GM21515 (cell line): ENCODE measurements around the gene MAPK7.

ENCODE experiments used
- ATAC-seq: cut with Tn5 transposase; IDR thresholded peaks from one replicate; pipeline ENCODE4 v1.9.1; 2021; ENCODE audit not compliant: unreplicated experiment

MAPK7 gene

DNA sequence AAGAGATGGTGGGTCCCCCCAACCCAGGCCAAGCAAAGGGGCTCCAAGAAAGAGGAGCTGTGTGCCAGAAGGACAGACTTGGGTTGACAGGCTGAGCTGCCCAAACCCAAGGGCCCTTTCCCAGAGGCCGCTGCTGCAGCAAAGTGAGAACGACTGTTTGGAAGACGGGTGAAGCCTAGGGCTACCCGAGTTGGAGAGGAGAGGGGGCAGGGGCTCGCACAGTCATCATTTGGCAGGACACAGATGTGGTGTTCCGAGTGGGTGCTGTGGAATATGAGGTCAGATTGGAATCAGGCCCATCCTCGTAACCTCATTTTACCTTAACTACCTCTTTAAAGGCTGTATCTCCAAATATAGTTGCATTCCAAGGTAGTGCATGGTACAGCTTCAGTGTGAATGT, 14.0 kb downstream of the MAPK7 start:
- ATAC-seq: no peak

DNA sequence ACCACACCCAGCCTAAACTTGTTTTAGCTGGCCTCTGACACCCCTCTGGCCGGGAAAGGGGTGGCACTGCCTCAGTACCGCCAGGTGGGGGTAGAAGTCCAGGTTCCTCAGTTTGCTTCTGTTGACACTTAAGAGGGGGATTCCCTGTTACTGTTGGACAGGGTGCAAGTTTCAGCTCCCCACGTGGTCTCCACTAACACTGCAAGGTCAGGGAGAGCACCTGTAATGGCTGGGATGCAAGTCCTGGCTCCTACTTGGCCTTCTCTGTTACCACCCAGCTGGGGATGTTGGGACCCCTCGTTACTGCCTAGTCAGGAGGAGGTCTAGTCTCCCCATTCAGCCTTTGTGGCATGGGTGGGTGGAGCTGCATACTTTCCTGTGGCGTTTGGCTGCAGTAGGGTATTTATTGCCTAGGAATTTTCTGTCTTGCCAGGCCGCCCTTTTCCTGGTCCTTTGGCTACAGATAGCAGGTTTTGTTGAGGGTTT, 19.3 kb downstream of the MAPK7 start:
- no peak for ATAC-seq

- ATAC-seq: no peak
Observed at GRCh38 chr17:19398301-19399181, 20.2 kb downstream of the MAPK7 start.

- no peak for ATAC-seq
Observed at GRCh38 chr17:19399750-19400450, 21.6 kb downstream of the MAPK7 start.

- ATAC-seq: no peak
Observed at GRCh38 chr17:19401321-19402010, 23.2 kb downstream of the MAPK7 start.

DNA sequence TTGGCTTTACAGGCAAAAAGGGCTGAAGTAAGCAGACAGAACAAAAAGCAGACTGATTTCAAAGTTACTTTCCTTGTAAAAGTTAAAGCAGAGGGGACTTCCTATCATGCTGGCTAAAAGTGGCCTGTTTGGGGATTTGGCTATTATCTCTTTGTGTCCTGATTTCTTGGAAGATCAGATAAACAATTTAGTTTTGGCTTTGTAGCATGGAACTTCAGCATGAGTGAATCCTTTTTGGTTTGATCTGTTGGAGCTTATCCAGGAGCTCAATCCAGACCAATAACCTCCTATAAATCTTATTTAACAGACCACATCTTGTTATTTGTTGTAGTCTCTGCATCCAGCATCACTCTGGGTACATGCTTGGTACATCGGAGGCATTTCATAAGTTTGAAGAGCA, 23.9 kb downstream of the MAPK7 start:
- no peak for ATAC-seq

DNA sequence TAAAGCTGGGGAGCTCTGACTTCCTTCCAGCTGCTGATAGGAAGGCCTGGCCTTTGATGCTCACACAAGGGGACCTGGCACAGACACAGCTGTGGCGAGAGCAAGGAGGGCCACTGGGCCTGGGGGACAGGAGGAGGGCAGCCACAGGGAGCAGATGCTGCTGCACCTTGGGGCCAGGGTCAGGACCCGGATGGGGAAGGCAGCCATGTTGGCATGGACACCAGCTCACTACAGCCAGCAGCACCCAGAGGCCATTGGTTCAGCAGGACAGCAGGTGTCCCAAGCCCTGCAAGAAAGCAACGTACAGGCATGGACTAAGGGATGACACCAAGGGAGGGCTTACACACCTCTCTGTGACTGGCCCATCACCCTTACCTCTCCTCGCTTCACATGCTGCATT, 24.7 kb downstream of the MAPK7 start:
- ATAC-seq: no peak

DNA sequence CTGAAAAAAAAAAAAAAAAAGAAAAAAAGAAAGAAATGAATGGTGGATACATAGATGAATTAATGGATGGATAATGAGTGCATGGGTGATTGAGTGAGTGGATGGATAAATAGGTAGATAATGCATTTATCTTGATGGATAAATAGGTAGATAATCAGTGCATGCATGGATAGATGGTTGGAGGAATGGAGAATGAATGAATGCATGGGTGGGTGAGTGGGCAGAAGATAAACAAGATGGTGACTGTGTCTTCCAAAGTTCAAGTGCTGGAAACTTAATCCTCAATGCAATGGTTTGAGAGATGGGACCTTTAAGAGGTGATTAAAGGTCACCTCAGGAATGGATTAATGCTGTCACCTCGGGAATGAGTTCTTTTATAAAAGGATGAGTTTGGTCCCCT, 26.0 kb downstream of the MAPK7 start:
- ATAC-seq: no peak

GRCh38 chr17:19405114-19405513, 26.8 kb downstream of the MAPK7 start:
- no peak for ATAC-seq

DNA sequence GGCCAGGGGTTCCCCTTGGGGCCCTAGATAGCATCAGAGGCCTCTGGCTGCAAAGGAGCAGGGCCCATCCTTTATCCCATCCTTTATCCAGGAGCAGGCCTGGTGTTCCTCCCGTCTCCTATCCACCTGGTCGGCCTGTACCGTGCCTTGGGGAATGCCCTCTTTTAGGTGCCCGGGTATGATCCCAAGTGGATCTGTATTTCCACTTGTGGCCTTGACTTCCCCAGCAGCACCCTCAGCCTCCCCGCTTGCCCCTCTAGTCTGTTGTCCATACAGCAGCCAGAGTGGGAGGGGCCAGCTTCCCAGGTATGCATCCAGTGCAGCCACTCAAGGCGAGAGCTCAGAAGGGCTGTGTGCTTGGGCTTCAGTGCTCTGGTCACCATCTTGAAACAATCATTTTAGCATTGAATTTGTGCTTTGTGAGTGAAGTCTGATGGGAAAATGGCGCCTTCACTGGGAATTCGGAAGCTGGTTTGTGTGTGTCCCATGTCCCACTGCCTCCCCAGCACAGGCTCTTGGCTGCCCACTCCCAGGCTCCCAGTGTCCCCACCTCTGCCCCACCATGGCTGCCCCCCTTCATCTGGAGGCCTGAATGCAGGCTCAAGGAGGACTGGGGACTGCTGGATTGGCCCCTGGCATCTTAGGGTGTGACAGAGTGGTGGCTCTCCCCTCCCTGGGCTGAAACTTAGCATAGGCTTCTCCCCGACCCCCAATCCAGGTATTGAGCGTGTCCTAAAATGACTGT, 29.5 kb downstream of the MAPK7 start:
- no peak for ATAC-seq

DNA sequence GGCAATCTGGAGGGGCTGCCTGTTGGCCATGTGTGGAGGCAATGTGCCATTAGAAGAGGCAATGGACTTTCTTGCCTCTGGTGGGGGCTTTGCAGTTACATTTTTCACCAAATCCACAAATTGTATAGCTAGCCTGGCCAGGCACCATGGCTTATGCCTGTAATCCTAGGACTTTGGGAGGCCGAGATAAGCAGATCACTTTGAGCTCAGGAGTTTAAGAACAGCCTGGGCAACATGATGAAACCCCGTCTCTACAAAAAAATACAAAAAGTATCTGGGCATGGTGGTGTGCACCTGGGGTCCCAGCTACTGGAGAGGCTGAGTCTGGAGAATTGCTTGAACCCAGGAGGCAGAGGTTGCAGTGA, 30.0 kb downstream of the MAPK7 start:
- no peak for ATAC-seq

- no peak for ATAC-seq
Observed at GRCh38 chr17:19409066-19409465, 30.8 kb downstream of the MAPK7 start.

DNA sequence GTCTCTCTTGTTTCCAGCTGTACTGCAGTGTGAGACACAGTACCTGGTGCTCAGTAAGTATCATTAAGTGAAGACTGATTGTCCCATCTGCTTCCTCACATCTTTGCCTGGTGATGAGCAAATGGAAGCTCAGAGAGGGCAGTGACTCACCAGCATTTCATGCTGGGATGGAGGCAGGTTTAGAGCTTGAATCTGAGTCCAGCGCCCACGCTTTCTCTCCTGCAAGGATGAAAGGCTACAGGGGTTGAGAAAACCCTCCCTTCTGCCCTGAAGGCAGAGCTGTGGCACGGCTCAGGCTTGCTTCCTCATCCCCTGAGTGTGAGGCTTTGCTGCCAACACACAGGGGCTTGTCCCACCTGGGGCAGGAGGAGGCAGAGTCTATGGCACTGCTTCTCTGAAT, 31.2 kb downstream of the MAPK7 start:
- ATAC-seq: no peak

DNA sequence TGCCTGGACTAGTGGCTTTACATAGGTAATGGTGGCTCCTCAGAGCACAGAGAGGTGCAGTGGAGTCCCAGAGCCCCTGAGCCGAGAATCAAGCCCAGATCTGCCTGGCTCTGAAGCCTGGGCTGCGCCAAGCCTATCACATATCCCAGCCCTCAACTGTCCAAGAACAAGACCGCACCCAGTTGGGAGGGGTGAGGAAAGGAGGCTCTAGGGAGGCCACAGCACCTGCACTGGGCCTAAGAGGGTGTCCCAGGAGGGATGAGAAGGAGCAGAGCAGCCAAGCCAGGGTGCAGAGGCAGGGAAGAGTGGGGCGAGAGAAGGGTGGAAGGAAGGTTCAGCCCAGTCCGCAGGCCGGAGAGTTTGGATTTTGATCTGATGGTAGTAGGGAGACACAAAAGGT, 31.8 kb downstream of the MAPK7 start:
- no peak for ATAC-seq

- no peak for ATAC-seq
Observed at GRCh38 chr17:19410875-19411620, 32.8 kb downstream of the MAPK7 start, which contains the start of gene RNF112. RNF112 (plus strand) TSS chr17:19411232; CDS start chr17:19411409, 177 bp downstream.

GRCh38 chr17:19411631-19412030, 33.3 kb downstream of the MAPK7 start:
- ATAC-seq: no peak

- no peak for ATAC-seq
Observed at GRCh38 chr17:19412510-19412909, 34.2 kb downstream of the MAPK7 start.

DNA sequence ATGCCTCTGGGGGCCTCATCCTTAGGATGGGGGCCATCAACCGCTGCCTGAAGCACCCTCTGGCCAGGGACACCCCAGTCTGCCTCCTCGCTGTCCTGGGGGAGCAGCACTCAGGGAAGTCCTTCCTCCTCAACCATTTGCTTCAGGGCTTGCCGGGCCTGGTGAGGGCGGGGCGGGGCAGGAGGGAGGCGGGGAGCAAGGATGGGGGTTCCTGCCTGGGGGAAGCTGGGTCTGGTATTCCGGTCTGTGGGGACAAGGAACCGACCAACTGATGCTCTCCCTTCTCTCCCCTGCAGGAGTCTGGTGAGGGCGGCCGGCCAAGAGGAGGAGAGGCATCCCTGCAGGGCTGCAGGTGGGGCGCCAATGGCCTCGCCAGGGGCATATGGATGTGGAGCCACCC, 34.7 kb downstream of the MAPK7 start:
- ATAC-seq: no peak

- no peak for ATAC-seq
Observed at GRCh38 chr17:19413761-19414160, 35.5 kb downstream of the MAPK7 start.
